Prostate gland (tissue), 2 donors: ENCODE measurements around the gene FAM241B.

Experiments used
- CTCF ChIP-seq, 4 experiments: fragments of 200-600 bp in 2 of 4; fragments of 450-650 bp in 2 of 4; sonication (generic) in 2 of 4; IDR thresholded peaks; 1 replicate in 3 of 4; 2 replicates in 1 of 4; pipeline ENCODE4 v1.5.1; 2016 to 2019; ENCODE audit warnings: antibody characterized with exemption in 4 of 4, mild to moderate bottlenecking in 2 of 4, moderate library complexity in 2 of 4
- POLR2A ChIP-seq: fragments of 450-650 bp; IDR thresholded peaks from one replicate; pipeline ENCODE4 v1.6.1; 2016; ENCODE audit warnings: antibody characterized with exemption, mild to moderate bottlenecking

- no peak for TF ChIP-seq CTCF (IDR thresholded peaks at IDR 0.05)
- TF ChIP-seq POLR2A: no peak
Observed at GRCh38 chr10:69655868-69656555, 26.0 kb downstream of the FAM241B start.
